ENCODE data around the gene COP1.

Gene COP1

DNA sequence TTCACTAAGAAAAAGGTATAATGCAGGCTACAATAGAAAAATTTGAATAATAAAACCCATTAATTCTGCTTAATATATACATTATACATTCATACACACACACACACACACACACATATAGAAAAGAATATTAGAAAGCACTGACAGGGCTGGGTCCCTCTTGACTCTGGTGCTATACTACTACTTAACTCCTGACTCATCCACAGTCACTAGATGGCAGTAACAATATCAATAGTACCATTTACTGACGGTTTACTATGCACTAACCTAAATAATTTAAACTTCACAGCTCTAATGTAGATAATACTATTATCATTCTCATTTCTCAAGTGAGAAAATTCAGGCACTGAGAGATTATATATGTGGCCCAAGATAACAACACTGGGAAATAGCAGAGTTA, 87.5 kb downstream of the COP1 start:
- H3K9ac ChIP-seq (ENCODE audit: low read depth, low read length): no peak overlapping the region
- TF ChIP-seq, protein P1, sequence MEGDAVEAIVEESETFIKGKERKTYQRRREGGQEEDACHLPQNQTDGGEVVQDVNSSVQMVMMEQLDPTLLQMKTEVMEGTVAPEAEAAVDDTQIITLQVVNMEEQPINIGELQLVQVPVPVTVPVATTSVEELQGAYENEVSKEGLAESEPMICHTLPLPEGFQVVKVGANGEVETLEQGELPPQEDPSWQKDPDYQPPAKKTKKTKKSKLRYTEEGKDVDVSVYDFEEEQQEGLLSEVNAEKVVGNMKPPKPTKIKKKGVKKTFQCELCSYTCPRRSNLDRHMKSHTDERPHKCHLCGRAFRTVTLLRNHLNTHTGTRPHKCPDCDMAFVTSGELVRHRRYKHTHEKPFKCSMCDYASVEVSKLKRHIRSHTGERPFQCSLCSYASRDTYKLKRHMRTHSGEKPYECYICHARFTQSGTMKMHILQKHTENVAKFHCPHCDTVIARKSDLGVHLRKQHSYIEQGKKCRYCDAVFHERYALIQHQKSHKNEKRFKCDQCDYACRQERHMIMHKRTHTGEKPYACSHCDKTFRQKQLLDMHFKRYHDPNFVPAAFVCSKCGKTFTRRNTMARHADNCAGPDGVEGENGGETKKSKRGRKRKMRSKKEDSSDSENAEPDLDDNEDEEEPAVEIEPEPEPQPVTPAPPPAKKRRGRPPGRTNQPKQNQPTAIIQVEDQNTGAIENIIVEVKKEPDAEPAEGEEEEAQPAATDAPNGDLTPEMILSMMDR (IDR thresholded peaks at IDR 0.05; ENCODE audit: borderline replicate concordance, extremely low read depth, low read length, poor library complexity, severe bottlenecking): peak; percentile 37
- TF ChIP-seq EZH2 (IDR thresholded peaks at IDR 0.05; ENCODE audit: borderline replicate concordance, low read depth, low read length, severe bottlenecking): no peak
- H3K4me1 ChIP-seq (ENCODE audit: insufficient read depth, low read length): no peaks in the 10 kb centered on the region
- no peaks in the 10 kb centered on the region for H4K20me1 ChIP-seq (ENCODE audit: insufficient read depth, low read length)
- H3K36me3 ChIP-seq (ENCODE audit: insufficient read depth, low read length): peaks cover 25% of the 10 kb centered on the region; the same call in 1 of the 2 replicates
- 0 out of 2 replicates have a peak, but pooled peaks cover 3% of the 10 kb centered on the region for H3K79me2 ChIP-seq (ENCODE audit: insufficient read depth, low read length)
- H3K9me3 ChIP-seq (ENCODE audit: insufficient read depth, low read length, severe bottlenecking): no peaks in the 10 kb centered on the region
- no peak overlapping the region for H3K27ac ChIP-seq (ENCODE audit: low read length)
- no peaks in the 10 kb centered on the region for H3K27me3 ChIP-seq (ENCODE audit: insufficient read depth, low read length, poor library complexity)
- H3K4me2 ChIP-seq (ENCODE audit: insufficient read depth, low read length): no peak overlapping the region
- ATAC-seq (ENCODE audit: insufficient read depth, low read depth): no peak
- no peak overlapping the region for H3K4me3 ChIP-seq (ENCODE audit: low read depth in 1 of 2, low read length in 2 of 2)
- DNase-seq: no peak
- H2AFZ ChIP-seq (ENCODE audit: low read depth, low read length): no peak overlapping the region

DNA sequence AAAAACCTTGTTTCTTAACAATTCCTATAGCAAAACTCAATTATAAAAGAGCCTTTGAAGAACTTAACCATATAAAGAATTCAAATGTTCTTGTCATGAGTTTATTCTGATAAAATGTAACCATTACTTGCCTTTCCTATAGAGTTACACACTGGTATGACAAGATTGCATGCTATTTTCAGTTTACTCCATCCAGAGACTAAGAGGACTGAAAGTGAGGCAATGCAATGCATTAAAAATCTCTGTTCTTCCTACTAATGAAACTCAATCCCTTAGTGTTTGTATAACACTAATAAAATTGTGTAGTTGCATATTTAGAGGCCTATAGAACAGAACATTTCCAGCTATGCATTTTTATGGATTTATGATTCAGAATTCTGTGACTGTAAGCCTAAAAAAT, 88.1 kb downstream of the COP1 start:
- ATAC-seq (ENCODE audit: insufficient read depth, low read depth): no peak
- Histone ChIP-seq H2AFZ (ENCODE audit: low read depth, low read length) (no peak overlapping the region), H3K9ac (ENCODE audit: low read depth, low read length) (no peak overlapping the region), H3K9me3 (ENCODE audit: insufficient read depth, low read length, severe bottlenecking) (no peaks in the 10 kb centered on the region), H3K36me3 (ENCODE audit: insufficient read depth, low read length) (peaks cover 25% of the 10 kb centered on the region; the same call in 1 of the 2 replicates), H3K79me2 (ENCODE audit: insufficient read depth, low read length) (0 out of 2 replicates have a peak, but pooled peaks cover 3% of the 10 kb centered on the region), H3K4me3 (ENCODE audit: low read depth in 1 of 2, low read length in 2 of 2) (no peak overlapping the region), H3K27ac (ENCODE audit: low read length) (no peak overlapping the region), H4K20me1 (ENCODE audit: insufficient read depth, low read length) (no peaks in the 10 kb centered on the region), H3K27me3 (ENCODE audit: insufficient read depth, low read length, poor library complexity) (no peaks in the 10 kb centered on the region), H3K4me1 (ENCODE audit: insufficient read depth, low read length) (no peaks in the 10 kb centered on the region), H3K4me2 (ENCODE audit: insufficient read depth, low read length) (no peak overlapping the region)
- no peak for DNase-seq
- TF ChIP-seq, protein P1 (IDR thresholded peaks at IDR 0.05; ENCODE audit: borderline replicate concordance, extremely low read depth, low read length, poor library complexity, severe bottlenecking): no peak
- no peak for TF ChIP-seq EZH2 (IDR thresholded peaks at IDR 0.05; ENCODE audit: borderline replicate concordance, low read depth, low read length, severe bottlenecking)

DNA sequence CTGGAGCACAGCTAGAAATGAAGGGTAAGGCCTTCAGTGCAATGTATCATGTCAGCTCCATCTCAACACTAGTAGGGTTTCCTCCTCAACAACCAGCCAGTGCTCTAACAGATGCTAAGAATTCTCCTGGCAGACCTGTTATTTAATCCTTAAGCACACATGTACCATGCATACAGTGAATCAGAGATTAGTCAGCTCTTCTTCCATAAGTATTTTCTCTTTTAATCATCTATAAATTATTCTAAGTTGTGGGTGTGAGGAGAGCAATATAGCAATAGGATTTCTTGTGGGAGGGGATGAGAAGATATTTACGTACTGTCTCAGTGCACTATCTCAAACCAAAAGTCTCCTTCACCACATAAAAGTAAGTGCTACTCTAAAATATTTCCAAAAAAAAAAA, 95.3 kb downstream of the COP1 start:
- DNase-seq (no peak), ATAC-seq (ENCODE audit: insufficient read depth, low read depth) (no peak)
- no peak for TF ChIP-seq EZH2 (IDR thresholded peaks at IDR 0.05; ENCODE audit: borderline replicate concordance, low read depth, low read length, severe bottlenecking)
- TF ChIP-seq, protein P1 (IDR thresholded peaks at IDR 0.05; ENCODE audit: borderline replicate concordance, extremely low read depth, low read length, poor library complexity, severe bottlenecking): no peak

GRCh38 chr1:176110203-176110602, 96.9 kb downstream of the COP1 start:
- no peak overlapping the region for H3K4me3 ChIP-seq (ENCODE audit: low read depth in 1 of 2, low read length in 2 of 2)
- no peaks in the 10 kb centered on the region for H3K79me2 ChIP-seq (ENCODE audit: insufficient read depth, low read length)
- H4K20me1 ChIP-seq (ENCODE audit: insufficient read depth, low read length): no peaks in the 10 kb centered on the region
- DNase-seq (no peak), ATAC-seq (ENCODE audit: insufficient read depth, low read depth) (no peak)
- peaks cover 28% of the 10 kb centered on the region; the same call in 1 of the 2 replicates for H3K36me3 ChIP-seq (ENCODE audit: insufficient read depth, low read length)
- H3K4me2 ChIP-seq (ENCODE audit: insufficient read depth, low read length): no peak overlapping the region
- H3K27ac ChIP-seq (ENCODE audit: low read length): no peak overlapping the region
- no peak overlapping the region for H2AFZ ChIP-seq (ENCODE audit: low read depth, low read length)
- no peaks in the 10 kb centered on the region for H3K4me1 ChIP-seq (ENCODE audit: insufficient read depth, low read length)
- TF ChIP-seq, protein P1 (IDR thresholded peaks at IDR 0.05; ENCODE audit: borderline replicate concordance, extremely low read depth, low read length, poor library complexity, severe bottlenecking): no peak
- no peaks in the 10 kb centered on the region for H3K27me3 ChIP-seq (ENCODE audit: insufficient read depth, low read length, poor library complexity)
- H3K9ac ChIP-seq (ENCODE audit: low read depth, low read length): no peak overlapping the region
- no peaks in the 10 kb centered on the region for H3K9me3 ChIP-seq (ENCODE audit: insufficient read depth, low read length, severe bottlenecking)

More for the DNA sequence above, 95.3 kb downstream of the COP1 start:
- H2AFZ ChIP-seq (ENCODE audit: low read depth, low read length): no peak overlapping the region
- H3K79me2 ChIP-seq (ENCODE audit: insufficient read depth, low read length): no peaks in the 10 kb centered on the region
- no peaks in the 10 kb centered on the region for H4K20me1 ChIP-seq (ENCODE audit: insufficient read depth, low read length)
- peaks cover 27% of the 10 kb centered on the region; the same call in 1 of the 2 replicates for H3K36me3 ChIP-seq (ENCODE audit: insufficient read depth, low read length)
- H3K27me3 ChIP-seq (ENCODE audit: insufficient read depth, low read length, poor library complexity): no peaks in the 10 kb centered on the region
- no peaks in the 10 kb centered on the region for H3K4me1 ChIP-seq (ENCODE audit: insufficient read depth, low read length)
- H3K9ac ChIP-seq (ENCODE audit: low read depth, low read length): no peak overlapping the region
- H3K4me2 ChIP-seq (ENCODE audit: insufficient read depth, low read length): no peak overlapping the region
- no peak overlapping the region for H3K4me3 ChIP-seq (ENCODE audit: low read depth in 1 of 2, low read length in 2 of 2)
- no peak overlapping the region for H3K27ac ChIP-seq (ENCODE audit: low read length)
- H3K9me3 ChIP-seq (ENCODE audit: insufficient read depth, low read length, severe bottlenecking): no peaks in the 10 kb centered on the region
